Neural cell (in vitro differentiated cells): Measurements from ENCODE around the gene SPRED1. TPM values are rescaled to one million over a fixed set of nuclear protein-coding genes. Genes with fewer than 3 reads are reported as not detected.

Source experiments
- H2AFZ ChIP-seq: fragments of 200-600, 300-800 bp; sonication (generic), shearing (Covaris generic); 2 replicates; pipeline ENCODE4 v1.6.0; 2014; ENCODE audit warnings: low read depth, mild to moderate bottlenecking, antibody characterized with exemption, low read length, moderate library complexity
- H3F3A ChIP-seq: fragments of 200-600 bp; shearing (Covaris generic); 2 replicates; pipeline ENCODE4 v1.6.1; 2016; ENCODE audit warnings: mild to moderate bottlenecking, moderate library complexity, mixed read lengths, antibody characterized with exemption, low read length; ENCODE audit not compliant: insufficient read depth, poor library complexity, severe bottlenecking
- H3K27ac ChIP-seq: fragments of 200-600, 300-800 bp; sonication (generic), shearing (Covaris generic); 2 replicates; pipeline ENCODE4 v1.5.1; 2014; ENCODE audit warnings: mild to moderate bottlenecking, low read length, moderate library complexity
- H3K27me3 ChIP-seq: fragments of 300-800, 200-600 bp; sonication (generic), shearing (Covaris generic); 2 replicates; pipeline ENCODE4 v1.6.0; 2014; ENCODE audit warnings: mild to moderate bottlenecking, low read depth, low read length, moderate library complexity; ENCODE audit not compliant: insufficient read depth
- H3K36me3 ChIP-seq: fragments of 300-800, 200-600 bp; sonication (generic), shearing (Covaris generic); 2 replicates; pipeline ENCODE4 v1.5.1; 2014; ENCODE audit warnings: mild to moderate bottlenecking, antibody characterized with exemption, low read length, moderate library complexity; ENCODE audit not compliant: insufficient read depth
- H3K4me2 ChIP-seq: fragments of 300-800, 200-600 bp; sonication (generic), shearing (Covaris generic); 2 replicates; pipeline ENCODE4 v1.6.0; 2014; ENCODE audit warnings: mild to moderate bottlenecking, low read length
- H3K4me3 ChIP-seq: fragments of 300-800, 200-600 bp; sonication (generic), shearing (Covaris generic); 2 replicates; pipeline ENCODE4 v1.5.1; 2014; ENCODE audit warnings: mild to moderate bottlenecking, low read length, moderate library complexity
- H3K79me2 ChIP-seq: fragments of 200-600 bp; shearing (Covaris generic); replicated peaks from 2 replicates; pipeline ENCODE4 v1.6.0; 2014; ENCODE audit warnings: mild to moderate bottlenecking, low read length, moderate library complexity; ENCODE audit not compliant: insufficient read depth
- H3K9ac ChIP-seq: fragments of 300-800, 200-600 bp; sonication (generic), shearing (Covaris generic); 2 replicates; pipeline ENCODE4 v1.6.1; 2016; ENCODE audit warnings: mild to moderate bottlenecking, low read length, mixed read lengths
- H3K9me2 ChIP-seq: fragments of 200-600 bp; shearing (Covaris generic); 2 replicates; pipeline ENCODE4 v1.6.1; 2016; ENCODE audit warnings: mild to moderate bottlenecking, low read length, mixed read lengths; ENCODE audit not compliant: insufficient read depth
- H3K9me3 ChIP-seq: fragments of 200-600, 300-800 bp; sonication (generic), shearing (Covaris generic); 2 replicates; pipeline ENCODE4 v1.6.1; 2016; ENCODE audit warnings: mild to moderate bottlenecking, mixed run types, low read length, moderate library complexity, mixed read lengths
- H4K20me1 ChIP-seq: fragments of 200-600 bp; shearing (Covaris generic); 2 replicates; pipeline ENCODE4 v1.6.1; 2016; ENCODE audit warnings: mild to moderate bottlenecking, mixed run types; ENCODE audit not compliant: insufficient read depth
- EP300 ChIP-seq: fragments of 450-650 bp; conservative IDR thresholded peaks from 2 replicates; pipeline ENCODE4 v1.6.1; 2014; ENCODE audit warnings: antibody characterized with exemption, mild to moderate bottlenecking, moderate library complexity; ENCODE audit not compliant: poor library complexity, severe bottlenecking
- EZH2 ChIP-seq: fragments of 200-600, 300-800 bp; shearing (Covaris generic), sonication (generic); IDR thresholded peaks from 2 replicates; pipeline ENCODE4 v1.6.1; 2014; ENCODE audit warnings: antibody characterized with exemption, low read length, borderline replicate concordance, mild to moderate bottlenecking; ENCODE audit not compliant: insufficient read depth, poor library complexity, severe bottlenecking
- MXI1 ChIP-seq: fragments of 450-650 bp; conservative IDR thresholded peaks from 2 replicates; pipeline ENCODE4 v1.6.1; 2014; ENCODE audit warnings: antibody characterized with exemption, mild to moderate bottlenecking; ENCODE audit not compliant: poor library complexity, severe bottlenecking
- POLR2AphosphoS5 ChIP-seq: IDR thresholded peaks from 2 replicates; pipeline ENCODE4 v1.6.1; 2012
- RAD21 ChIP-seq: fragments of 450-650 bp; conservative IDR thresholded peaks from 2 replicates; pipeline ENCODE4 v1.6.1; 2014; ENCODE audit warnings: antibody characterized with exemption, mild to moderate bottlenecking, moderate library complexity
- REST ChIP-seq: IDR thresholded peaks from 2 replicates; pipeline ENCODE4 v1.6.1; 2012; ENCODE audit warnings: borderline replicate concordance
- SMC3 ChIP-seq: fragments of 450-650 bp; conservative IDR thresholded peaks from 2 replicates; pipeline ENCODE4 v1.6.1; 2014; ENCODE audit warnings: antibody characterized with exemption, mild to moderate bottlenecking, moderate library complexity; ENCODE audit not compliant: poor library complexity
- TAF1 ChIP-seq: IDR thresholded peaks from 2 replicates; pipeline ENCODE4 v1.6.1; 2012; ENCODE audit warnings: low read depth
- polyA plus RNA-seq: library from polyadenylated mRNA; depleted of rRNA; stranded (reverse); fragments of >200 nt; gene quantifications from 2 replicates; pipeline ENCODE4 v1.2.3, GENCODE V29; 2014
- TF ChIP-seq, protein P1 (sequence below): fragments of 450-650 bp; IDR thresholded peaks from 2 replicates; pipeline ENCODE4 v1.5.1; 2014; ENCODE audit warnings: antibody characterized with exemption, mild to moderate bottlenecking, moderate library complexity; ENCODE audit not compliant: poor library complexity, severe bottlenecking

The SPRED1 gene
- polyA plus RNA-seq, 1 donor from 2014 or later: 12.0 TPM

DNA sequence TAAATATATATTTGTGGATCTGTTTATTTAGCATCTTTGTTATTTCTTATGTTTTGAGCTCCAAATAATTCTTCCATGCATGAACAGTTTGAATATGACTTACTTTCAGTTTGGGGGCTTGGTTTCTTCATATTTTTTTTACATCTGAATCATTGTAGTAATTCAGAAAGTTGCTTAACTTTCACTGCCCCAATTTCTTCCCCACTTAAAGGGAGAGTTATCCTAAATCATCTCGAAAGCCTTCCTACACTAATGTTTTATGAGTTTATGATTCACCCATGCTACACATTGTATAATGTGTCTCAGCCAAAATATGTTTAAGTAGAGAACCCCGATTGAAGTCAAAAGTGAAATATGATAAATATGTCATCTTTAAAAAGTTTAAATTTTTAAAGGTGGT is 47.8 kb downstream of the SPRED1 start:
- H3K4me2 ChIP-seq: no peak overlapping the region
- H3F3A ChIP-seq: no peaks in the 10 kb centered on the region
- H3K9me3 ChIP-seq: no peaks in the 10 kb centered on the region
- no peak overlapping the region for H3K9ac ChIP-seq
- H2AFZ ChIP-seq: no peak overlapping the region
- no peak overlapping the region for H3K27ac ChIP-seq
- H3K4me3 ChIP-seq: no peak overlapping the region
- H3K36me3 ChIP-seq: no peaks in the 10 kb centered on the region
- peaks cover 4% of the 10 kb centered on the region for H3K79me2 ChIP-seq
- no peaks in the 10 kb centered on the region for H3K27me3 ChIP-seq
- no peaks in the 10 kb centered on the region for H3K9me2 ChIP-seq
- no peak for TF ChIP-seq TAF1
- TF ChIP-seq MXI1: no peak
- TF ChIP-seq POLR2AphosphoS5: no peak
- no peak for TF ChIP-seq SMC3
- no peak for TF ChIP-seq REST
- no peak for TF ChIP-seq EP300
- TF ChIP-seq EZH2: no peak
- TF ChIP-seq, protein P1, sequence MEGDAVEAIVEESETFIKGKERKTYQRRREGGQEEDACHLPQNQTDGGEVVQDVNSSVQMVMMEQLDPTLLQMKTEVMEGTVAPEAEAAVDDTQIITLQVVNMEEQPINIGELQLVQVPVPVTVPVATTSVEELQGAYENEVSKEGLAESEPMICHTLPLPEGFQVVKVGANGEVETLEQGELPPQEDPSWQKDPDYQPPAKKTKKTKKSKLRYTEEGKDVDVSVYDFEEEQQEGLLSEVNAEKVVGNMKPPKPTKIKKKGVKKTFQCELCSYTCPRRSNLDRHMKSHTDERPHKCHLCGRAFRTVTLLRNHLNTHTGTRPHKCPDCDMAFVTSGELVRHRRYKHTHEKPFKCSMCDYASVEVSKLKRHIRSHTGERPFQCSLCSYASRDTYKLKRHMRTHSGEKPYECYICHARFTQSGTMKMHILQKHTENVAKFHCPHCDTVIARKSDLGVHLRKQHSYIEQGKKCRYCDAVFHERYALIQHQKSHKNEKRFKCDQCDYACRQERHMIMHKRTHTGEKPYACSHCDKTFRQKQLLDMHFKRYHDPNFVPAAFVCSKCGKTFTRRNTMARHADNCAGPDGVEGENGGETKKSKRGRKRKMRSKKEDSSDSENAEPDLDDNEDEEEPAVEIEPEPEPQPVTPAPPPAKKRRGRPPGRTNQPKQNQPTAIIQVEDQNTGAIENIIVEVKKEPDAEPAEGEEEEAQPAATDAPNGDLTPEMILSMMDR: no peak
- TF ChIP-seq RAD21: no peak
- no peaks in the 10 kb centered on the region for H4K20me1 ChIP-seq

- TF ChIP-seq REST (no peak), RAD21 (no peak), EP300 (no peak), SMC3 (no peak), MXI1 (no peak), POLR2AphosphoS5 (no peak), EZH2 (no peak), TAF1 (no peak)
- TF ChIP-seq, protein P1: no peak
- Histone ChIP-seq H4K20me1 (no peaks in the 10 kb centered on the region), H3K9ac (no peak overlapping the region), H3K9me3 (no peaks in the 10 kb centered on the region), H3K79me2 (peaks cover 3% of the 10 kb centered on the region), H3K4me2 (no peak overlapping the region), H3F3A (no peaks in the 10 kb centered on the region), H3K4me3 (no peak overlapping the region), H3K27me3 (no peaks in the 10 kb centered on the region), H3K9me2 (no peaks in the 10 kb centered on the region), H3K27ac (no peak overlapping the region), H2AFZ (no peak overlapping the region), H3K36me3 (no peaks in the 10 kb centered on the region)
Measured at GRCh38 chr15:38304481-38304880, 51.8 kb downstream of the SPRED1 start.
